Measurements from ENCODE around the gene HSP90AB1.

DNA sequence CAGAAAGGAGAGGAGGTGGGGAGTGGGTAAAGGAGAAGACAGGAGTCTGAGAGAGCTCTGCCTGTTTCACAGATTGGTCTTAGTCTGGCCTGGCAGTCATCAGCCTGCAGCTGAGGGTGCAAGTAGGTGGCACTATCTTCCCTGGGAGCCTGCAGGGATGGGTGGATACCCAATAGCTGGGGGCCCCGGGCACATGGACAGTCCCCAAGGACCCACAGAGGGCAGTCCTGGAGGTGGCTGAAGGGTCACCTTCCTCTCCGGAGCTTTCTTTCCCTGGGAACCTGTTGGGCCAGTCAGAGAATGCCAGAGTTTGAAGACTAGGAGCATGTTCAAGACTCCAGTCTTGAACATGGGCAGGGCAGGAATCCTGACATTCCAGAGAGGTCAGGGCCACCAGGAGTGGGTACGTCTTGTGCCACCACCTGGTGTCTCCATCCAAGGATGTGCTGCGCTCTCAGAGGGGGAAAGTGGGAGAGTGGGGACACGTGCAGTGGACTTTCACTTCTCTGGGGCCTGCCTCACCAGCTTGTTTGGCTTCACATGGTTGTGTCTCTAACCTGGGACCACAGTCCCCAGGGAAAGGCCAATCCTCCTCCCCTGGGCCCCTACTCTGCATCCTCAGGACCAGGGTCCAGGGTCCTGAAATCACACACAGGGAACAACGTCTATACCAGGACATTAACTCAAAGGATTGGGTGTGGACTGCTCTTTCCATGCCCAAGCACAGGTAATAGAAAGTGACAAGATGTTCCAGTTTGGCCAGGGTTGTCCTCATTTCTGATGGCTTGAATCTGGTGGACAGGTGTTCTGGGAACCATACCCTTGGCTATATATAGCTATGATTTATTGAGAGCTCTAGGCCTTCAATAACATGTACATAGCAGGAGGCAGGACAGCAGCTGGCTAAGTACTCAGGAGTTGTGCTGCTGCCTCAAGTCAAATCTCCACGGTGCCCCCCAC lies 48.2 kb downstream of the HSP90AB1 start:
- TF ChIP-seq, protein P1, sequence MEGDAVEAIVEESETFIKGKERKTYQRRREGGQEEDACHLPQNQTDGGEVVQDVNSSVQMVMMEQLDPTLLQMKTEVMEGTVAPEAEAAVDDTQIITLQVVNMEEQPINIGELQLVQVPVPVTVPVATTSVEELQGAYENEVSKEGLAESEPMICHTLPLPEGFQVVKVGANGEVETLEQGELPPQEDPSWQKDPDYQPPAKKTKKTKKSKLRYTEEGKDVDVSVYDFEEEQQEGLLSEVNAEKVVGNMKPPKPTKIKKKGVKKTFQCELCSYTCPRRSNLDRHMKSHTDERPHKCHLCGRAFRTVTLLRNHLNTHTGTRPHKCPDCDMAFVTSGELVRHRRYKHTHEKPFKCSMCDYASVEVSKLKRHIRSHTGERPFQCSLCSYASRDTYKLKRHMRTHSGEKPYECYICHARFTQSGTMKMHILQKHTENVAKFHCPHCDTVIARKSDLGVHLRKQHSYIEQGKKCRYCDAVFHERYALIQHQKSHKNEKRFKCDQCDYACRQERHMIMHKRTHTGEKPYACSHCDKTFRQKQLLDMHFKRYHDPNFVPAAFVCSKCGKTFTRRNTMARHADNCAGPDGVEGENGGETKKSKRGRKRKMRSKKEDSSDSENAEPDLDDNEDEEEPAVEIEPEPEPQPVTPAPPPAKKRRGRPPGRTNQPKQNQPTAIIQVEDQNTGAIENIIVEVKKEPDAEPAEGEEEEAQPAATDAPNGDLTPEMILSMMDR (conservative IDR thresholded peaks at IDR 0.05) = no peak
- TF ChIP-seq ZFX (IDR thresholded peaks at IDR 0.05) = no peak
